Activated CD8-positive, alpha-beta memory T cell treated with anti-CD3 and anti-CD28 coated beads for 1 hour (primary cell): ENCODE data around the gene AIG1.
"Not testable (repeated sequence)": the region's sequence is repeated elsewhere in the genome, so short reads cannot be mapped to it uniquely, and the experiment has no call there.

ENCODE experiments used
- DNase-seq, 2 donors: peaks; one replicate each; pipeline ENCODE4 v3.0.0-alpha.2; 2020; ENCODE audit warnings: low read depth in 1 of 2; ENCODE audit errors: extremely low read depth in 1 of 2

AIG1 gene

GRCh38 chr6:143125864-143126573, 65.3 kb downstream of the AIG1 start:
- DNase-seq = no peak

GRCh38 chr6:143126574-143126941, 65.9 kb downstream of the AIG1 start:
- no peak for DNase-seq

- no peak for DNase-seq
Measured at GRCh38 chr6:143127941-143128680, 67.4 kb downstream of the AIG1 start.

GRCh38 chr6:143128681-143129015, 68.0 kb downstream of the AIG1 start:
- no peak for DNase-seq

GRCh38 chr6:143130928-143131327, 70.2 kb downstream of the AIG1 start:
- no peak for DNase-seq

- no peak for DNase-seq
Measured at GRCh38 chr6:143135325-143135724, 74.6 kb downstream of the AIG1 start.

- no peak for DNase-seq
Measured at GRCh38 chr6:143135797-143136561, 75.3 kb downstream of the AIG1 start.

GRCh38 chr6:143136647-143137046, 76.0 kb downstream of the AIG1 start:
- no peak for DNase-seq

GRCh38 chr6:143139239-143139784, 78.6 kb downstream of the AIG1 start:
- DNase-seq = no peak

- DNase-seq = not testable (repeated sequence)
Measured at GRCh38 chr6:143139884-143140283, 79.2 kb downstream of the AIG1 start.

- DNase-seq = no peak
Measured at GRCh38 chr6:143140767-143141166, 80.1 kb downstream of the AIG1 start.

- DNase-seq = no peak
Measured at GRCh38 chr6:143141442-143141841, 80.8 kb downstream of the AIG1 start.

- no peak for DNase-seq
Measured at GRCh38 chr6:143146186-143146851, 85.6 kb downstream of the AIG1 start.

- DNase-seq = no peak
Measured at GRCh38 chr6:143149771-143150170, 89.1 kb downstream of the AIG1 start.

- no peak for DNase-seq
Measured at GRCh38 chr6:143150281-143150680, 89.6 kb downstream of the AIG1 start.

GRCh38 chr6:143151381-143151780, 90.7 kb downstream of the AIG1 start:
- no peak for DNase-seq

GRCh38 chr6:143155681-143156080, 95.0 kb downstream of the AIG1 start:
- no peak for DNase-seq

GRCh38 chr6:143157131-143157530, 96.4 kb downstream of the AIG1 start:
- DNase-seq = no peak

- no peak for DNase-seq
Measured at GRCh38 chr6:143158113-143158581, 97.5 kb downstream of the AIG1 start.

- no peak for DNase-seq
Measured at GRCh38 chr6:143159001-143159400, 98.3 kb downstream of the AIG1 start.

GRCh38 chr6:143160015-143160414, 99.3 kb downstream of the AIG1 start:
- DNase-seq = no peak
